WTC11 (cell line): ENCODE measurements around the gene OXNAD1.

Experiments used
- ELF4 ChIP-seq: sonication (generic); formaldehyde crosslinking; IDR thresholded peaks from 2 replicates; pipeline ENCODE4 v1.8.1; 2022; ENCODE audit warnings: low read depth, mild to moderate bottlenecking, moderate library complexity, missing genetic modification reagents
- FOXP1 ChIP-seq: sonication (generic); formaldehyde crosslinking; IDR thresholded peaks from 2 replicates; pipeline ENCODE4 v1.8.0; 2022; ENCODE audit warnings: missing genetic modification reagents, mild to moderate bottlenecking, moderate library complexity, borderline replicate concordance
- TP53 ChIP-seq: sonication (generic); formaldehyde crosslinking; IDR thresholded peaks from 2 replicates; pipeline ENCODE4 v1.8.1; 2023; ENCODE audit warnings: mild to moderate bottlenecking, missing genetic modification reagents
- TF ChIP-seq, protein P1 (sequence below): fragments of 200-600 bp; IDR thresholded peaks from 2 replicates; pipeline ENCODE4 v1.8.0; 2022; ENCODE audit warnings: antibody characterized with exemption
- TF ChIP-seq, protein P2 (sequence below): sonication (generic); formaldehyde crosslinking; conservative IDR thresholded peaks from 2 replicates; pipeline ENCODE4 v1.8.1; 2022; ENCODE audit warnings: mild to moderate bottlenecking, missing genetic modification reagents

GRCh38 chr3:16286161-16286560 lies 21.1 kb downstream of the OXNAD1 start:
- TF ChIP-seq, protein P1, sequence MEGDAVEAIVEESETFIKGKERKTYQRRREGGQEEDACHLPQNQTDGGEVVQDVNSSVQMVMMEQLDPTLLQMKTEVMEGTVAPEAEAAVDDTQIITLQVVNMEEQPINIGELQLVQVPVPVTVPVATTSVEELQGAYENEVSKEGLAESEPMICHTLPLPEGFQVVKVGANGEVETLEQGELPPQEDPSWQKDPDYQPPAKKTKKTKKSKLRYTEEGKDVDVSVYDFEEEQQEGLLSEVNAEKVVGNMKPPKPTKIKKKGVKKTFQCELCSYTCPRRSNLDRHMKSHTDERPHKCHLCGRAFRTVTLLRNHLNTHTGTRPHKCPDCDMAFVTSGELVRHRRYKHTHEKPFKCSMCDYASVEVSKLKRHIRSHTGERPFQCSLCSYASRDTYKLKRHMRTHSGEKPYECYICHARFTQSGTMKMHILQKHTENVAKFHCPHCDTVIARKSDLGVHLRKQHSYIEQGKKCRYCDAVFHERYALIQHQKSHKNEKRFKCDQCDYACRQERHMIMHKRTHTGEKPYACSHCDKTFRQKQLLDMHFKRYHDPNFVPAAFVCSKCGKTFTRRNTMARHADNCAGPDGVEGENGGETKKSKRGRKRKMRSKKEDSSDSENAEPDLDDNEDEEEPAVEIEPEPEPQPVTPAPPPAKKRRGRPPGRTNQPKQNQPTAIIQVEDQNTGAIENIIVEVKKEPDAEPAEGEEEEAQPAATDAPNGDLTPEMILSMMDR, result no peak
- TF ChIP-seq FOXP1 (CRISPR knock-in tag), result no peak
- TF ChIP-seq, protein P2, sequence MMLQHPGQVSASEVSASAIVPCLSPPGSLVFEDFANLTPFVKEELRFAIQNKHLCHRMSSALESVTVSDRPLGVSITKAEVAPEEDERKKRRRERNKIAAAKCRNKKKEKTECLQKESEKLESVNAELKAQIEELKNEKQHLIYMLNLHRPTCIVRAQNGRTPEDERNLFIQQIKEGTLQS (CRISPR knock-in tag), result no peak
- TF ChIP-seq ELF4 (CRISPR knock-in tag), result no peak
- TF ChIP-seq TP53 (CRISPR knock-in tag), result no peak
